HuH-7 (cell line): ENCODE results near the gene KRT83.

Experiments used
- DNase-seq: peaks from one replicate; pipeline ENCODE4 v3.0.0; 2011; ENCODE audit warnings: low spot score

The KRT83 gene

GRCh38 chr12:52320784-52321400, at the start of gene KRT83:
TSS of gene KRT83 (minus strand) at chr12:52321398. CDS start at chr12:52321335, 63 bp downstream.
- no peak for DNase-seq

- no peak for DNase-seq
These were observed 48.6 kb upstream of the KRT83 start for GRCh38 chr12:52369809-52370208.

- DNase-seq: no peak
These were observed 48.0 kb upstream of the KRT83 start for GRCh38 chr12:52369211-52369610.

- DNase-seq: no peak
These were observed 47.3 kb upstream of the KRT83 start for GRCh38 chr12:52368508-52368907.

GRCh38 chr12:52367876-52368275, 46.7 kb upstream of the KRT83 start:
- DNase-seq: no peak

GRCh38 chr12:52366738-52367485, 45.7 kb upstream of the KRT83 start, which contains the start of gene KRT85:
TSS of gene KRT85 (minus strand) at chr12:52367481. CDS start at chr12:52367405, 76 bp downstream.
- no peak for DNase-seq

- no peak for DNase-seq
These were observed 43.8 kb upstream of the KRT83 start for GRCh38 chr12:52364901-52365489.

- no peak for DNase-seq
These were observed 42.9 kb upstream of the KRT83 start for GRCh38 chr12:52364061-52364460.

- DNase-seq: no peak
These were observed 42.0 kb upstream of the KRT83 start for GRCh38 chr12:52363111-52363679.

- DNase-seq: peak; percentile 63
These were observed 41.0 kb upstream of the KRT83 start for GRCh38 chr12:52362118-52362726.

- no peak for DNase-seq
These were observed 40.4 kb upstream of the KRT83 start for GRCh38 chr12:52361553-52361952.

- no peak for DNase-seq
These were observed 39.6 kb upstream of the KRT83 start for GRCh38 chr12:52360663-52361271.

GRCh38 chr12:52360106-52360662, 39.0 kb upstream of the KRT83 start:
- DNase-seq: no peak

GRCh38 chr12:52359621-52360061, 38.4 kb upstream of the KRT83 start:
- DNase-seq: no peak

- DNase-seq: no peak
These were observed 37.6 kb upstream of the KRT83 start for GRCh38 chr12:52358575-52359350.

GRCh38 chr12:52356762-52357580, 35.8 kb upstream of the KRT83 start:
- DNase-seq: no peak

GRCh38 chr12:52356031-52356761, 35.0 kb upstream of the KRT83 start:
- no peak for DNase-seq

GRCh38 chr12:52355176-52355575, 34.0 kb upstream of the KRT83 start:
- DNase-seq: no peak

- no peak for DNase-seq
These were observed 33.0 kb upstream of the KRT83 start for GRCh38 chr12:52354200-52354599.
